NCI-H2107 treated with DMSO at 0.1 percent for 48 hours (cell line): ENCODE data around the gene TDO2.
"Not testable (repeated sequence)": the region's sequence is repeated elsewhere in the genome, so short reads cannot be mapped to it uniquely, and the experiment has no call there.

Experiments used
- DNase-seq: peaks from one replicate; lab custom pipeline; 2025; ENCODE audit not compliant: unreplicated experiment; lab: John Stamatoyannopoulos, UW

TDO2 gene

GRCh38 chr4:155903453-155903852 is at the start of gene TDO2:
TDO2 (plus strand) TSS chr4:155903696; CDS start chr4:155903759, 63 bp downstream.
- DNase-seq: no peak

- no peak for DNase-seq
Observed at GRCh38 chr4:155854582-155855226, 48.8 kb upstream of the TDO2 start.

GRCh38 chr4:155855897-155856296 is 47.6 kb upstream of the TDO2 start:
- no peak for DNase-seq

- no peak for DNase-seq
Observed at GRCh38 chr4:155866177-155866576, 37.3 kb upstream of the TDO2 start, which contains the start of gene ASIC5. ASIC5 (minus strand) TSS chr4:155866277; CDS start chr4:155866226, 51 bp downstream.

GRCh38 chr4:155875878-155876277 is 27.6 kb upstream of the TDO2 start:
- no peak for DNase-seq

GRCh38 chr4:155877971-155878370 is 25.5 kb upstream of the TDO2 start:
- DNase-seq: no peak

- DNase-seq: no peak
Observed at GRCh38 chr4:155878611-155879010, 24.9 kb upstream of the TDO2 start.

GRCh38 chr4:155879767-155880166 is 23.7 kb upstream of the TDO2 start:
- DNase-seq: no peak

- DNase-seq: no peak
Observed at GRCh38 chr4:155881555-155881954, 21.9 kb upstream of the TDO2 start.

GRCh38 chr4:155883895-155884294 is 19.6 kb upstream of the TDO2 start:
- no peak for DNase-seq

GRCh38 chr4:155885666-155886065 is 17.8 kb upstream of the TDO2 start:
- no peak for DNase-seq

GRCh38 chr4:155887045-155887444 is 16.5 kb upstream of the TDO2 start:
- DNase-seq: no peak

GRCh38 chr4:155887847-155888570 is 15.5 kb upstream of the TDO2 start:
- no peak for DNase-seq

- no peak for DNase-seq
Observed at GRCh38 chr4:155889031-155889793, 14.3 kb upstream of the TDO2 start.

GRCh38 chr4:155889946-155890345 is 13.6 kb upstream of the TDO2 start:
- DNase-seq: no peak

- no peak for DNase-seq
Observed at GRCh38 chr4:155891058-155891457, 12.4 kb upstream of the TDO2 start.

GRCh38 chr4:155898371-155898770 is 5.1 kb upstream of the TDO2 start:
- DNase-seq: not testable (repeated sequence)

- no peak for DNase-seq
Observed at GRCh38 chr4:155899891-155900290, 3.6 kb upstream of the TDO2 start.

GRCh38 chr4:155900381-155900780 is 3.1 kb upstream of the TDO2 start:
- no peak for DNase-seq

GRCh38 chr4:155901013-155901412 is 2.5 kb upstream of the TDO2 start:
- no peak for DNase-seq

GRCh38 chr4:155904331-155904730 is 835 bp downstream of the TDO2 start:
- no peak for DNase-seq
